ENCODE results near the gene HS1BP3. TPM values are rescaled to one million over a fixed set of nuclear protein-coding genes. Genes with fewer than 3 reads are reported as not detected.
A peak's percentile ranks its signal among the peaks of the same experiment; 100 is the strongest.

Gene HS1BP3
- total and polyA plus RNA-seq, 2 of the 13 experiments (the other 11 are each of a cell fraction or from before 2014, with no cell fraction given): 15.2 to 22.0 TPM

DNA sequence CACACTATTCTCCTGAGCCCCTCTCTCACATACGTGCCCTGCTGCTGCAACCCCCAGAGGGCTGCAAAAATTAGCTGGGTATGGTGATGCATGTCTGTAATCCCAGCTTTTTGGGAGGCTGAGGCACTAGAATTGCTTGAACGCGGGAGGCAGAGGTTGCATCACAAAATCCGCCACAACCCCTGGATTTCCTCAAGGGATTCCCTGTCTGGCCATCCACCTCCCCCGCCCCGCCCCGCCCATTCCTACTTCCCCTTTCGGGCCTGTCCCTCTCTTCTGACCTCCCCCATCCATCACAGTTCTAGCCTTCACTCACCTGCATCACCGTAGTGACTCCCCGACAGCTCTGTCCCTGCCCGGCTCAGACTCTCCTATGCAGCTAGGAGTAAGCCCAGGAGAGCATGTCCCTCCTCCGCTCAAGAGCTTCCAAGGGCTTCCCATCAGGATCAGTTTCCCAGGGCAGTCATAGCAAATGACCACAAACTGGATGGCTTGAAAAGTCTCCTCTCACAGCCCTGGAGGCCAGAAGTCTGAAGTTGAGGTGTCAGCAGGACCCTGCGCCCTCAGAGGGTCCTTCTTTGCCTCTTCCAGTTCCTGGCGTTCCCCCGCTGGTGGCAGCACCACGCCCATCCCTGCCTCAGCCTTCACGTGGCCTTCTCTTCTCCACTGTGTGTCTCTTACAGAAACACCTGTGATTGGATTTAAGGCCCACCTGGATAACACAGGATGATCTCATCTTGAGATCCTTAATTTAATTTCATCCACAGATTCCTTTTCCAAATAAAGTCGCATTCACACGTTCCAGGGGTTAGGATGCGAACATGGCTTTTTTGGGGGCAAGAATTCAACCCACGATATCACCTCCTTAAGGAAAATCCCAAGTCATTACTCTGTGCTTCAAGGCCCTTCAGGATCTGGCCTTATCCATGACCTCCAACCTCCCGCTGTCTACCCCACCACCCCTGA, 58.5 kb downstream of the HS1BP3 start (continued):
- TF ChIP-seq ZNF343 (CRISPR knock-in tag; IDR thresholded peaks at IDR 0.05) (no peak), GATAD2A (CRISPR knock-in tag; IDR thresholded peaks at IDR 0.05) (peak; percentile 47; the same call in 1 of the 2 replicates), POLR2AphosphoS5 (IDR thresholded peaks at IDR 0.05; ENCODE audit: low read depth, low read length) (peak; percentile 40), HMG20A (CRISPR knock-in tag; IDR thresholded peaks at IDR 0.05; ENCODE audit: borderline replicate concordance) (0 out of 2 replicates have a peak, but pooled peaks have one; percentile 11), ZNF20 (CRISPR knock-in tag; IDR thresholded peaks at IDR 0.05) (0 out of 2 replicates have a peak, but pooled peaks have one; percentile 57), ZNF138 (CRISPR knock-in tag; IDR thresholded peaks at IDR 0.05; ENCODE audit: low read depth) (no peak; the same call in 1 of the 2 replicates), YY1 (IDR thresholded peaks at IDR 0.05; ENCODE audit: insufficient read depth, insufficient replicate concordance, low read depth, low read length) (peak; percentile 3), ZNF337 (CRISPR knock-in tag; IDR thresholded peaks at IDR 0.05; ENCODE audit: borderline replicate concordance, low read depth) (no peak), NCOA1 (CRISPR knock-in tag; IDR thresholded peaks at IDR 0.05) (no peak), ZNF761 (CRISPR knock-in tag; conservative IDR thresholded peaks at IDR 0.05) (no peak), KLF9 (CRISPR knock-in tag; IDR thresholded peaks at IDR 0.05; ENCODE audit: low read depth) (peak; percentile 19; the same call in 1 of the 2 replicates), ZNF746 (CRISPR knock-in tag; IDR thresholded peaks at IDR 0.05) (peak; percentile 32; the same call in 1 of the 2 replicates), HNRNPH1 (optimal IDR thresholded peaks at IDR 0.05; ENCODE audit: low read depth, low read length) (peak; percentile 68), ZNF619 (CRISPR knock-in tag; IDR thresholded peaks at IDR 0.05) (no peak), NFKBIZ (CRISPR knock-in tag; IDR thresholded peaks at IDR 0.05) (0 out of 2 replicates have a peak, but pooled peaks have one; percentile 29), ZNF780A (CRISPR knock-in tag; IDR thresholded peaks at IDR 0.05) (no peak), TBX2 (CRISPR knock-in tag; IDR thresholded peaks at IDR 0.05; ENCODE audit: borderline replicate concordance) (peak; percentile 14; the same call in 1 of the 2 replicates), HDAC1 (CRISPR knock-in tag; IDR thresholded peaks at IDR 0.05) (peak; percentile 14; the same call in 1 of the 2 replicates)
- TF ChIP-seq, protein P1, sequence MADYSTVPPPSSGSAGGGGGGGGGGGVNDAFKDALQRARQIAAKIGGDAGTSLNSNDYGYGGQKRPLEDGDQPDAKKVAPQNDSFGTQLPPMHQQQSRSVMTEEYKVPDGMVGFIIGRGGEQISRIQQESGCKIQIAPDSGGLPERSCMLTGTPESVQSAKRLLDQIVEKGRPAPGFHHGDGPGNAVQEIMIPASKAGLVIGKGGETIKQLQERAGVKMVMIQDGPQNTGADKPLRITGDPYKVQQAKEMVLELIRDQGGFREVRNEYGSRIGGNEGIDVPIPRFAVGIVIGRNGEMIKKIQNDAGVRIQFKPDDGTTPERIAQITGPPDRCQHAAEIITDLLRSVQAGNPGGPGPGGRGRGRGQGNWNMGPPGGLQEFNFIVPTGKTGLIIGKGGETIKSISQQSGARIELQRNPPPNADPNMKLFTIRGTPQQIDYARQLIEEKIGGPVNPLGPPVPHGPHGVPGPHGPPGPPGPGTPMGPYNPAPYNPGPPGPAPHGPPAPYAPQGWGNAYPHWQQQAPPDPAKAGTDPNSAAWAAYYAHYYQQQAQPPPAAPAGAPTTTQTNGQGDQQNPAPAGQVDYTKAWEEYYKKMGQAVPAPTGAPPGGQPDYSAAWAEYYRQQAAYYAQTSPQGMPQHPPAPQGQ (CRISPR knock-in tag; IDR thresholded peaks at IDR 0.05; ENCODE audit: borderline replicate concordance): no peak
- TF ChIP-seq, protein P2, sequence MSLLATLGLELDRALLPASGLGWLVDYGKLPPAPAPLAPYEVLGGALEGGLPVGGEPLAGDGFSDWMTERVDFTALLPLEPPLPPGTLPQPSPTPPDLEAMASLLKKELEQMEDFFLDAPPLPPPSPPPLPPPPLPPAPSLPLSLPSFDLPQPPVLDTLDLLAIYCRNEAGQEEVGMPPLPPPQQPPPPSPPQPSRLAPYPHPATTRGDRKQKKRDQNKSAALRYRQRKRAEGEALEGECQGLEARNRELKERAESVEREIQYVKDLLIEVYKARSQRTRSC (CRISPR knock-in tag; IDR thresholded peaks at IDR 0.05; ENCODE audit: low read depth): no peak
- TF ChIP-seq, protein P3, sequence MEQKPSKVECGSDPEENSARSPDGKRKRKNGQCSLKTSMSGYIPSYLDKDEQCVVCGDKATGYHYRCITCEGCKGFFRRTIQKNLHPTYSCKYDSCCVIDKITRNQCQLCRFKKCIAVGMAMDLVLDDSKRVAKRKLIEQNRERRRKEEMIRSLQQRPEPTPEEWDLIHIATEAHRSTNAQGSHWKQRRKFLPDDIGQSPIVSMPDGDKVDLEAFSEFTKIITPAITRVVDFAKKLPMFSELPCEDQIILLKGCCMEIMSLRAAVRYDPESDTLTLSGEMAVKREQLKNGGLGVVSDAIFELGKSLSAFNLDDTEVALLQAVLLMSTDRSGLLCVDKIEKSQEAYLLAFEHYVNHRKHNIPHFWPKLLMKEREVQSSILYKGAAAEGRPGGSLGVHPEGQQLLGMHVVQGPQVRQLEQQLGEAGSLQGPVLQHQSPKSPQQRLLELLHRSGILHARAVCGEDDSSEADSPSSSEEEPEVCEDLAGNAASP (CRISPR knock-in tag; IDR thresholded peaks at IDR 0.05; ENCODE audit: borderline replicate concordance): 0 out of 2 replicates have a peak, but pooled peaks have one; percentile 40
- TF ChIP-seq, protein P4, sequence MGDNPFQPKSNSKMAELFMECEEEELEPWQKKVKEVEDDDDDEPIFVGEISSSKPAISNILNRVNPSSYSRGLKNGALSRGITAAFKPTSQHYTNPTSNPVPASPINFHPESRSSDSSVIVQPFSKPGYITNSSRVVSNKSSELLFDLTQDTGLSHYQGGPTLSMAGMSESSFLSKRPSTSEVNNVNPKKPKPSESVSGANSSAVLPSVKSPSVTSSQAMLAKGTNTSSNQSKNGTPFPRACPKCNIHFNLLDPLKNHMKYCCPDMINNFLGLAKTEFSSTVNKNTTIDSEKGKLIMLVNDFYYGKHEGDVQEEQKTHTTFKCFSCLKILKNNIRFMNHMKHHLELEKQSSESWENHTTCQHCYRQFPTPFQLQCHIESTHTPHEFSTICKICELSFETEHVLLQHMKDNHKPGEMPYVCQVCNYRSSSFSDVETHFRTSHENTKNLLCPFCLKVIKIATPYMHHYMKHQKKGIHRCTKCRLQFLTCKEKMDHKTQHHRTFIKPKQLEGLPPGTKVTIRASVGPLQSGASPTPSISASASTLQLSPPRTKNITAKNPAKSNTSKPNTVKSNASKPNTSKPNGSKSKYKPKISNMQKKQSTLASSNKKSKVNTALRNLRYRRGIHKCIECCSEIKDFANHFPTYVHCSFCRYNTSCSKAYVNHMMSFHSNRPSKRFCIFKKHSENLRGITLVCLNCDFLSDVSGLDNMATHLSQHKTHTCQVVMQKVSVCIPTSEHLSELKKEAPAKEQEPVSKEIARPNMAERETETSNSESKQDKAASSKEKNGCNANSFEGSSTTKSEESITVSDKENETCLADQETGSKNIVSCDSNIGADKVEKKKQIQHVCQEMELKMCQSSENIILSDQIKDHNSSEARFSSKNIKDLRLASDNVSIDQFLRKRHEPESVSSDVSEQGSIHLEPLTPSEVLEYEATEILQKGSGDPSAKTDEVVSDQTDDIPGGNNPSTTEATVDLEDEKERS (CRISPR knock-in tag; IDR thresholded peaks at IDR 0.05): no peak

All from HepG2 (cell line).